GM19395 (cell line): ENCODE data around the gene ITGAD.

Experiments
- ATAC-seq: cut with Tn5 transposase; IDR thresholded peaks from one replicate; pipeline ENCODE4 v1.9.1; 2021; ENCODE audit warnings: mild to moderate bottlenecking, moderate library complexity; ENCODE audit not compliant: unreplicated experiment

Gene ITGAD

GRCh38 chr16:31364421-31364820 is 28.7 kb upstream of the ITGAD start:
- ATAC-seq, result no peak

GRCh38 chr16:31365131-31365865 is 27.8 kb upstream of the ITGAD start:
- peak; percentile 58 for ATAC-seq

GRCh38 chr16:31367853-31368252 is 25.3 kb upstream of the ITGAD start:
- ATAC-seq, result no peak

GRCh38 chr16:31371008-31371407 is 22.1 kb upstream of the ITGAD start:
- no peak for ATAC-seq

- no peak for ATAC-seq
These were observed 21.3 kb upstream of the ITGAD start for GRCh38 chr16:31371619-31372484.

- ATAC-seq, result no peak
These were observed 19.9 kb upstream of the ITGAD start for GRCh38 chr16:31373235-31373634.

GRCh38 chr16:31375231-31375630 is 17.9 kb upstream of the ITGAD start:
- ATAC-seq, result no peak

- no peak for ATAC-seq
These were observed 16.4 kb upstream of the ITGAD start for GRCh38 chr16:31376705-31377104.

- no peak for ATAC-seq
These were observed 15.8 kb upstream of the ITGAD start for GRCh38 chr16:31377210-31377903.

- ATAC-seq, result no peak
These were observed 12.9 kb upstream of the ITGAD start for GRCh38 chr16:31380201-31380600.

- no peak for ATAC-seq
These were observed 10.5 kb upstream of the ITGAD start for GRCh38 chr16:31382485-31383161.

- no peak for ATAC-seq
These were observed 7.5 kb upstream of the ITGAD start for GRCh38 chr16:31385680-31386079.

GRCh38 chr16:31386157-31386984 is 6.8 kb upstream of the ITGAD start:
- ATAC-seq, result no peak

- ATAC-seq, result no peak
These were observed 4.6 kb upstream of the ITGAD start for GRCh38 chr16:31388535-31388934.

GRCh38 chr16:31390504-31391041 is 2.6 kb upstream of the ITGAD start:
- no peak for ATAC-seq

- ATAC-seq, result no peak
These were observed 2.5 kb downstream of the ITGAD start for GRCh38 chr16:31395647-31396046.

GRCh38 chr16:31397096-31397660 is 4.0 kb downstream of the ITGAD start:
- ATAC-seq, result no peak

GRCh38 chr16:31397701-31398100 is 4.6 kb downstream of the ITGAD start:
- no peak for ATAC-seq

GRCh38 chr16:31400191-31400590 is 7.1 kb downstream of the ITGAD start:
- no peak for ATAC-seq

- no peak for ATAC-seq
These were observed 8.3 kb downstream of the ITGAD start for GRCh38 chr16:31401436-31401835.
